Adrenal gland (tissue), 5 donors: ENCODE measurements around the gene RPL36AL.

Experiments used
- POLR2A ChIP-seq, 2 donors: fragments of 450-650 bp; IDR thresholded peaks; one replicate each; pipeline ENCODE4 v1.6.1; 2017; ENCODE audit warnings: antibody characterized with exemption in 2 of 2, mild to moderate bottlenecking in 2 of 2, moderate library complexity in 1 of 2
- TF ChIP-seq, protein P1 (sequence below), 6 experiments: fragments of 450-650 bp in 4 of 6; fragments of 200-600 bp in 2 of 6; sonication (generic) in 1 of 6; IDR thresholded peaks; 1 replicate in 5 of 6; 2 replicates in 1 of 6; pipeline versions ENCODE4 v1.5.1 to v1.8.0; 2016 to 2021; ENCODE audit warnings: antibody characterized with exemption in 6 of 6, mild to moderate bottlenecking in 2 of 6, moderate library complexity in 1 of 6
- donor health status: DM: no; HTN: no; CAD: no.

DNA sequence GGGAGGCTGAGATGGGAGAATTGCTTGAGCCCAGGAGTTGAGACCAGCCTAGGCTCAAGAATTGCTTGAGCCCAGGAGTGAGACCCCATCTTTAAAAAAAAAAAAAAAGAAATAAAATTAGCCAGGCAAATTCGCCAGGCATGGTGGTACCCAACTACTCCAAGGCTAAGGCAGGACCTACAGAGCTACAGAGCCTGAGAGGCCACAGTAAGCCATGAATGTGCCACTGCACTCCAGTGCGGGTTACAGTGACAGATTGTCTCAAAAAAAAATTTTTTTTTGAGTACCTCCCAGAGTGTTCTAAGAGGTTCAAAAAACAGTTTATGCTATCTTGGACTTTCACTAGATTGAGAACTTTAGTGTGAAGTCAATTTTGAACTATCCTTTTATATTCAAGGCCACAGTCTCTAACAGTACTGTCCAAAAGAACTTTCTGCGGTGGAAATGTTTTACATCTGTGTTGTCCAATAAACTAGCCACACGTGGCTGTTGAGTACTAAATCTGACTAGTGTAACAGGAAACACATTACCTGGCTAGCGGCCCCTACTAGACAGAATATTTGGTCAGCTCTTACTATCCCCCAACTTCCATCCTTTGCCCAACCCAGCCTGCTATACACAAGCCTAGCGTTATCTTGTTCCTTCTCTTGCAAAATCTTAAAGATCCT lies 2.4 kb downstream of the RPL36AL start:
- TF ChIP-seq, protein P1, sequence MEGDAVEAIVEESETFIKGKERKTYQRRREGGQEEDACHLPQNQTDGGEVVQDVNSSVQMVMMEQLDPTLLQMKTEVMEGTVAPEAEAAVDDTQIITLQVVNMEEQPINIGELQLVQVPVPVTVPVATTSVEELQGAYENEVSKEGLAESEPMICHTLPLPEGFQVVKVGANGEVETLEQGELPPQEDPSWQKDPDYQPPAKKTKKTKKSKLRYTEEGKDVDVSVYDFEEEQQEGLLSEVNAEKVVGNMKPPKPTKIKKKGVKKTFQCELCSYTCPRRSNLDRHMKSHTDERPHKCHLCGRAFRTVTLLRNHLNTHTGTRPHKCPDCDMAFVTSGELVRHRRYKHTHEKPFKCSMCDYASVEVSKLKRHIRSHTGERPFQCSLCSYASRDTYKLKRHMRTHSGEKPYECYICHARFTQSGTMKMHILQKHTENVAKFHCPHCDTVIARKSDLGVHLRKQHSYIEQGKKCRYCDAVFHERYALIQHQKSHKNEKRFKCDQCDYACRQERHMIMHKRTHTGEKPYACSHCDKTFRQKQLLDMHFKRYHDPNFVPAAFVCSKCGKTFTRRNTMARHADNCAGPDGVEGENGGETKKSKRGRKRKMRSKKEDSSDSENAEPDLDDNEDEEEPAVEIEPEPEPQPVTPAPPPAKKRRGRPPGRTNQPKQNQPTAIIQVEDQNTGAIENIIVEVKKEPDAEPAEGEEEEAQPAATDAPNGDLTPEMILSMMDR (IDR thresholded peaks at IDR 0.05): no peak
- no peak for TF ChIP-seq POLR2A (IDR thresholded peaks at IDR 0.05)
